Measurements from ENCODE around the gene PRR23B.

DNA sequence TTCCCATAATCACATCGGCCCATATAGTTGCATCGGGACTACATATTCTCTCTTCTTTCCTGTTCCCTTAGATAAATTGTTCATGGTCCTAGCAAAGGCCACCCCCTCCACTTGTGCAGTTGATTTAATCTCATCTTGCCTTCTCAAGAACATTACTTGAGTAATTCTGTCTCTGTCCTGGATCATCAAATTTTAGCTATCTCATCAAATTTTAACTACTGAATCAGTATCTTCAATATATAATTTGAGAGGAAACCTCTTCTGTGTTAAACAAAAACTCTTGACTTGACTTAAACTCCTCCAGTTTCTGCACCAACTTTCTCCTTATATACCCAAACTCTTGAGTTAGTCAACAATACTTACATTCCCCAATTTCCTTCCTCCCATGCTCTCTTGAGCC, 4.2 kb upstream of the PRR23B start:
- TF ChIP-seq, protein P1, sequence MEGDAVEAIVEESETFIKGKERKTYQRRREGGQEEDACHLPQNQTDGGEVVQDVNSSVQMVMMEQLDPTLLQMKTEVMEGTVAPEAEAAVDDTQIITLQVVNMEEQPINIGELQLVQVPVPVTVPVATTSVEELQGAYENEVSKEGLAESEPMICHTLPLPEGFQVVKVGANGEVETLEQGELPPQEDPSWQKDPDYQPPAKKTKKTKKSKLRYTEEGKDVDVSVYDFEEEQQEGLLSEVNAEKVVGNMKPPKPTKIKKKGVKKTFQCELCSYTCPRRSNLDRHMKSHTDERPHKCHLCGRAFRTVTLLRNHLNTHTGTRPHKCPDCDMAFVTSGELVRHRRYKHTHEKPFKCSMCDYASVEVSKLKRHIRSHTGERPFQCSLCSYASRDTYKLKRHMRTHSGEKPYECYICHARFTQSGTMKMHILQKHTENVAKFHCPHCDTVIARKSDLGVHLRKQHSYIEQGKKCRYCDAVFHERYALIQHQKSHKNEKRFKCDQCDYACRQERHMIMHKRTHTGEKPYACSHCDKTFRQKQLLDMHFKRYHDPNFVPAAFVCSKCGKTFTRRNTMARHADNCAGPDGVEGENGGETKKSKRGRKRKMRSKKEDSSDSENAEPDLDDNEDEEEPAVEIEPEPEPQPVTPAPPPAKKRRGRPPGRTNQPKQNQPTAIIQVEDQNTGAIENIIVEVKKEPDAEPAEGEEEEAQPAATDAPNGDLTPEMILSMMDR (IDR thresholded peaks at IDR 0.05), result no peak
- TF ChIP-seq POLR2A (IDR thresholded peaks at IDR 0.05), result no peak

All from breast epithelium (tissue), 3 donors.